HG02642 (cell line): Measurements from ENCODE around the gene CDK5RAP3.

ENCODE experiments used
- ATAC-seq: cut with Tn5 transposase; IDR thresholded peaks from one replicate; pipeline ENCODE4 v1.9.1; 2021; ENCODE audit warnings: mild to moderate bottlenecking; ENCODE audit not compliant: unreplicated experiment, poor library complexity

Gene CDK5RAP3

DNA sequence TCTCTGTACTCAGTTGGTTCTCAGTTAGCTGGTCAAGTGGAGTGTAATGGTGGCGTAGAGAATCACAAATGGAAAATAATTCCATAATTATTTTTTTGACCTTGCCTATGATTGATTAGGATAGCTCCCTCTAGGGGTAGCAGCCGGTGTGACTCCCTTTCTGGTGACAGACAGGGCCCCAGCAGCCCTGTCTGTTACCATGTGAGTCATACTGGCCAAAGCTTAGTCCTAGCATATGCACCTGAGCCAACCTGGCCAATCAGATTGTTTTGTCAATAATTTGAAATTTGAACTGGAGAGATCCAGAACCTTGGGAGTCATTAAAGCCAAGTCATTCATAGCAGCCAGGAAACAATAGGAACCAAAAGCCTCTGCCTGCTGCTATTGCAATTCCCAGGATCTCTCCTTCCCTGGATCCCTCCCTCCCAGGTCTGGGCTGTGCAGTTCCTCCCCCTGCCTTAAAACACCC, 23.9 kb upstream of the CDK5RAP3 start:
- peak; percentile 50 for ATAC-seq

DNA sequence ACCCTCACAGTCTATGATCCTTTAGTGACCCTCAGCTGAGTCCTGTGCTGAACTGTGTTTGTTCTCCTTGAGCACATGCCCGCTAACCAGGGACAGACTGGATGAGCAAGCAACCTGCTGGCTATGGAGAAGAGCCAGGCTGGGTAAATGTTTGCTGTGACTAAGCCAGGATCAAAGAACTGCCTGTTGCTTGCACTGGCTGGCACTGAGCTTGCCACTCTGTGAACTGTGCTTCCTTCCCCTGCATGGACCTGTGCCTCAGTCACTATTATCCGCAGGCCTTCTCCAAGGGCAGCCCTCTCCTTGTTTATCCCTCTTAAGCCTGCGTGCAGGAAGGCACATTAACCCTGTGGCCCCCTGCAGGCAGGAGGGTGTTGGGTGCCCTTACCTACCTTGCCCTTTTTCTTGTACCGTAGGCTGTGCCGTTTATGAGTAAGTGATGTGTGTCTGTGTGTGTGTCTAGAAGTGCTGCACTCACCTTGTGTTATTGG, 22.2 kb upstream of the CDK5RAP3 start:
- no peak for ATAC-seq

DNA sequence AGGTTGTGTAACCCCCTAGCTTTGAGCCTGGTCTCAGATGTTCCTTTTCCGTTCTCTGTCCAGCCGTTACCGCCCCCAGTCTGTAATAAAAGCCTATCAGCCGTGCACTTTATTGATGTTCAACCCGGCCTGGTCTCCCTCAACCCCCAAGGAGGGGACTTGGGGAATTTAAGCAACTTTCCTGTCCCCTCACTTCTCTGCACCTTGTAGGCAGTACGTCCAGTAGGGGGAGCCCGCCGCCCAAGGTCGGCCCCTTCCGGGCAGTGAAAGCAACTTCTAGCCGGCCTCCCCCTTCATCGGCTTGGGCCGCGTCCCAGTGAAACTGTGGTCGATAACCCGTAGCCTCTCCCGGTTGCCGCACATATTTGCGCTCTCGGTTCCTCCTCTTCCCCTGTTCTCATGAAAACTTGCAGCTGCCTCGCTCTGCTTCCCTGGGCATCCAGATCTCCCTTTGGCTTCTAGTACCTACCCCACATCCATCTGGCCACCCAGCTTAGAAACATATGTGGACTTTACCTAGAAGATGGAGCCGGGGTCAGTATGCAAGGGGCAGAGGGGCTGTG, 21.6 kb upstream of the CDK5RAP3 start:
- peak; percentile 68 for ATAC-seq

GRCh38 chr17:47949946-47950345, 21.0 kb upstream of the CDK5RAP3 start:
- peak; percentile 23 for ATAC-seq

DNA sequence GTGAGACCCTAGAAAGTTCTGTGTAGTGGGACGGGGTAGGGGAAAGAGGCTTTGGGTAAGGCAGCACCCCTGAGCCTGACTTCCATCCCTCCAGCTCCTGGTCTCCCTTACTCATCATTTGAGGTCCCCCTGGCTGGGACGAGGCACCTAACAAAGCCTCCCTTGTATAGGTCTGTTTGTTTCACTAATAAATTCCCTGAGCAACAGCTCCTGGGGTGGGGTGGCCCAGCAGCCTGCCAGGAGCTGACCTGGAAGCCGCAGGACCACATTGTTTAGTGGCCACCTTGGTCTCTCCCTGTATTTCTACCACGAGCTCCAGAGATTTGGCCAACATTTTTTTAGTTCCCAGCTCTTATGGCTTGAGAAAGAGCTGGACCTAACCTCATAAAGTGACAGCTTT, 20.5 kb upstream of the CDK5RAP3 start:
- ATAC-seq = no peak

GRCh38 chr17:47952171-47953021, 18.5 kb upstream of the CDK5RAP3 start:
- ATAC-seq = no peak

GRCh38 chr17:47953909-47954308, 17.0 kb upstream of the CDK5RAP3 start:
- ATAC-seq = no peak

- no peak for ATAC-seq
These were observed 15.1 kb upstream of the CDK5RAP3 start for GRCh38 chr17:47955497-47956461.

- no peak for ATAC-seq
These were observed 13.9 kb upstream of the CDK5RAP3 start for GRCh38 chr17:47956791-47957590.

DNA sequence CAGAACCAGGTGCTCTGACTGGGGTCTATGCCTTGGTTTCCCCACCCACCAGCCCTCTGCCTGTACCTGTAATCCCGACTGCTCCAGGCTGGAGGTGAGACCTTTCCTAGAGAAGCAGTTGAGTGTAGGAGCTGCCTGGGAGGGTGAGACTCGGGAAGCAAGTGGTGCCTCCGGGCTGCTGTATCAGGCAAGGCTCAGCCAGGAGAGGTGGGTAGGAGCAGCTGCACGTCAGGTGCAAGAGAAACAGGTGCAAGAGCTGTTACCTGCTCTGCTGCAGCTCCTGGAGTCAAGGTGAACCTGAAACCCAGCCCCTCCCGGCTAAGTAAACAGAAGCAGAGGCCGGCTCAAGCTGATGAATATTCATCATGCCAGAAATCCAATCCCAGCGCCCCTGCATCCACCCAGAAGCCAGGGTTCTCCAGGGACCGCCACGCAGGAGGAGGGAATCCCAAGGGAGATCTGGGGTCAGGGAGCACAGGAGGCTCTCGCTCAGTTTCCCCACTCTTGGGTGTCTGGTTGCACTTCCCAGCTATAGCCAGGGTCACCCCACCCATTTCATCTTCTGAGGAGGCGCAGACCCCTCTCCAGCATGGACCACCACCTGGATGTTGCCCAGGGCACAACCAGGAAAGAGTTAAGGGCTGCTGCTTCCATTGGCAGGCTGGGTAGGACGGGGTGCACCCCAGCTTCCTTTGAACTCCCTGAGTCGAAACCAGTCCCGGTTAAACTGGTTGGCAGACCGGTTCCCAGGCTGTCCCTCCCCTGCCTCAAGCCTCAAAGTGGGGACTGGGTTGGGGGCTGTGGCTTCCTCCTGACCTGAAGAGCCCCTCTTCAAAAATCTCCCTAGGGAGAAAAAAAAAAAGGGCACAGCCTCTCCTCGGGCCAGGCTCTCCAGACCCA, 13.1 kb upstream of the CDK5RAP3 start, which contains the start of gene PRR15L:
TSS of gene PRR15L (minus strand) at position 293 of the 900 bp plus-strand sequence. CDS start 4,649 bp downstream, outside the sequence.
- no peak for ATAC-seq

- ATAC-seq = no peak
These were observed 10.9 kb upstream of the CDK5RAP3 start for GRCh38 chr17:47959825-47960655.

GRCh38 chr17:47961406-47961805, 9.5 kb upstream of the CDK5RAP3 start:
- no peak for ATAC-seq

- no peak for ATAC-seq
These were observed 8.0 kb upstream of the CDK5RAP3 start for GRCh38 chr17:47962901-47963300.

DNA sequence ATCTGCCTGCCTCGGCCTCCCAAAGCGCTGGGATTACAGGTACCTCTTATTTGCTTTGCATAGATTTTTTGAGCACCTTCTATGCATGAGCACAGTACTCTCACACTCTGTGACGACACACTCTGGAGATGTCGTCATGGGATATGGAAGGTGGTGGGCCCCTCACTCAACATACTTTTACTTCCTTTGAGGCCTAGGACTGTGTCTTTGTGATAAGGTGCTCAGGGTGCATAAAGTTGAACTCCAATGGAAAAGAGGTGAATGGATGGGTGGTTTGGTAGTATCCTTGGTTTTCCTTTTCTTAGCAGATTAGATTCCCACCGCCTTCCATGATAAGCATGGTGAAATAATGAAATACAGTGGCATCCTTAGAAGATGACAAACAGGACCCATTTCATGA, 6.1 kb upstream of the CDK5RAP3 start:
- no peak for ATAC-seq

- no peak for ATAC-seq
These were observed 4.8 kb upstream of the CDK5RAP3 start for GRCh38 chr17:47966079-47966519.

- no peak for ATAC-seq
These were observed 3.2 kb upstream of the CDK5RAP3 start for GRCh38 chr17:47967607-47968252.

DNA sequence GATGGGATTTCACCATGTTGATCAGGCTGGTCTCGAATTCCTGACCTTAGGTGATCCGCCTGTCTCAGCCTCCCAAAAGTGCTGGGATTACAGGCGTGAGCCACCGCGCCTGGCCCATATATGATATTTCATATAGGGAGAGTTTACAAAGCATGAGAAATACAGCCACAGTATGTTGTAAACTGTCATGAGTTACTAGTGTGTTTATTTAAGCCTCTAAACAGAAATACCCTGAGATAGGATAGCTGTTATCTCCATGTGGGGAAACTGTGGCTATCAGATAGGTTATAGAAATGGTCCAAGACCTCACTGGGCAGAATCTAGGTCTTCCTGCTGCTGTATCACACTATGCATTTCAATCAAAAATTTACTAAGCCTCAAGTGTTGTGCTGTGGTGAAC, 2.1 kb upstream of the CDK5RAP3 start:
- ATAC-seq = no peak
